OCI-LY7 (cell line): ENCODE results near the gene OR7C1. TPM values are rescaled to one million over a fixed set of nuclear protein-coding genes. Genes with fewer than 3 reads are reported as not detected.

ENCODE experiments used
- BruUV-seq: library from RNA; stranded (reverse); fragments of 400-500 nt; replicated peaks from 2 replicates; lab custom pipeline; 2021; lab: Mats Ljungman, UMichigan
- CTCF ChIA-PET: fragments of 300-600 bp; sonication (Branson Sonifier 250); formaldehyde crosslinking; loops from one replicate; lab custom pipeline; 2022; ENCODE audit warnings: antibody characterized with exemption; ENCODE audit not compliant: unreplicated experiment; lab: Charles Lee
- POLR2A ChIA-PET: fragments of 300-600 bp; sonication (Branson Sonifier 250); formaldehyde crosslinking; loops from one replicate; lab custom pipeline; 2022; ENCODE audit warnings: antibody characterized with exemption; lab: Charles Lee
- DNase-seq: peaks from one replicate; pipeline ENCODE4 v3.0.0-alpha.2; 2015; ENCODE audit warnings: low spot score
- H2AFZ ChIP-seq: fragments of 200-600 bp; sonication (generic), shearing (Covaris generic); 2 replicates; pipeline ENCODE4 v1.6.1; 2014; ENCODE audit warnings: mild to moderate bottlenecking, antibody characterized with exemption, low read length, moderate library complexity
- H3K27ac ChIP-seq: fragments of 200-600 bp; sonication (generic); 2 replicates; pipeline ENCODE4 v1.5.1; 2014; ENCODE audit warnings: mixed run types, low read depth, mild to moderate bottlenecking, moderate library complexity, low read length, inconsistent platforms; ENCODE audit not compliant: poor library complexity, severe bottlenecking
- H3K36me3 ChIP-seq: fragments of 200-600 bp; sonication (generic); 2 replicates; pipeline ENCODE4 v1.6.1; 2014; ENCODE audit warnings: mild to moderate bottlenecking, antibody characterized with exemption, low read length, moderate library complexity, mixed read lengths; ENCODE audit not compliant: insufficient read depth
- H3K4me1 ChIP-seq: fragments of 200-600 bp; sonication (generic); 2 replicates; pipeline ENCODE4 v1.5.1; 2014; ENCODE audit warnings: mild to moderate bottlenecking, low read length; ENCODE audit not compliant: insufficient read depth, poor library complexity, severe bottlenecking
- H3K4me2 ChIP-seq: fragments of 200-600 bp; sonication (generic); 2 replicates; pipeline ENCODE4 v1.6.1; 2014; ENCODE audit warnings: mild to moderate bottlenecking, low read length
- H3K4me3 ChIP-seq: fragments of 200-600 bp; sonication (generic); 2 replicates; pipeline ENCODE4 v1.5.1; 2014; ENCODE audit warnings: mild to moderate bottlenecking, low read depth, low read length; ENCODE audit not compliant: poor library complexity, severe bottlenecking
- H3K79me2 ChIP-seq: fragments of 200-600 bp; sonication (generic); 2 replicates; pipeline ENCODE4 v1.6.1; 2016; ENCODE audit warnings: low read depth, mild to moderate bottlenecking, low read length, moderate library complexity, mixed read lengths; ENCODE audit not compliant: insufficient read depth
- H3K9me2 ChIP-seq: fragments of 200-600 bp; sonication (generic); 2 replicates; pipeline ENCODE4 v1.6.1; 2016; ENCODE audit warnings: mild to moderate bottlenecking, low read length, mixed read lengths; ENCODE audit not compliant: insufficient read depth
- H3K9me3 ChIP-seq: fragments of 200-600 bp; sonication (generic); 2 replicates; pipeline ENCODE4 v1.6.1; 2014; ENCODE audit warnings: mild to moderate bottlenecking, mixed run types, low read length, mixed read lengths
- H4K20me1 ChIP-seq: fragments of 200-600 bp; sonication (generic); 2 replicates; pipeline ENCODE4 v1.6.1; 2014; ENCODE audit warnings: mild to moderate bottlenecking, antibody characterized with exemption, low read length, moderate library complexity, mixed read lengths; ENCODE audit not compliant: insufficient read depth
- EZH2phosphoT487 ChIP-seq: fragments of 200-600 bp; sonication (generic); IDR thresholded peaks from 2 replicates; pipeline ENCODE4 v1.6.1; 2018; ENCODE audit warnings: low read depth, borderline replicate concordance, mild to moderate bottlenecking, mixed run types, antibody characterized with exemption, low read length, moderate library complexity, mixed read lengths
- intact Hi-C: fragments of 100-400 bp; cut with micrococcal nuclease; formaldehyde crosslinking; loops from one replicate; pipeline ENCODE4 v1.10.0; 2022; ENCODE audit not compliant: unreplicated experiment
- total RNA-seq, 2 experiments: library from RNA; depleted of rRNA in 1 of 2; stranded (reverse); fragments of >200 nt in 1 of 2; shearing (Covaris generic) in 1 of 2; gene quantifications; 2 replicates each; pipeline ENCODE4 v1.2.3, GENCODE V29; 2014 to 2022
- TF ChIP-seq, protein P1 (sequence below): fragments of 200-600 bp; sonication (generic); conservative IDR thresholded peaks from 2 replicates; pipeline ENCODE4 v1.5.1; 2014; ENCODE audit warnings: mild to moderate bottlenecking, antibody characterized with exemption, low read length, moderate library complexity, mixed read lengths

The OR7C1 gene
- total RNA-seq, 2 experiments from 2014 or later: not detected

DNA sequence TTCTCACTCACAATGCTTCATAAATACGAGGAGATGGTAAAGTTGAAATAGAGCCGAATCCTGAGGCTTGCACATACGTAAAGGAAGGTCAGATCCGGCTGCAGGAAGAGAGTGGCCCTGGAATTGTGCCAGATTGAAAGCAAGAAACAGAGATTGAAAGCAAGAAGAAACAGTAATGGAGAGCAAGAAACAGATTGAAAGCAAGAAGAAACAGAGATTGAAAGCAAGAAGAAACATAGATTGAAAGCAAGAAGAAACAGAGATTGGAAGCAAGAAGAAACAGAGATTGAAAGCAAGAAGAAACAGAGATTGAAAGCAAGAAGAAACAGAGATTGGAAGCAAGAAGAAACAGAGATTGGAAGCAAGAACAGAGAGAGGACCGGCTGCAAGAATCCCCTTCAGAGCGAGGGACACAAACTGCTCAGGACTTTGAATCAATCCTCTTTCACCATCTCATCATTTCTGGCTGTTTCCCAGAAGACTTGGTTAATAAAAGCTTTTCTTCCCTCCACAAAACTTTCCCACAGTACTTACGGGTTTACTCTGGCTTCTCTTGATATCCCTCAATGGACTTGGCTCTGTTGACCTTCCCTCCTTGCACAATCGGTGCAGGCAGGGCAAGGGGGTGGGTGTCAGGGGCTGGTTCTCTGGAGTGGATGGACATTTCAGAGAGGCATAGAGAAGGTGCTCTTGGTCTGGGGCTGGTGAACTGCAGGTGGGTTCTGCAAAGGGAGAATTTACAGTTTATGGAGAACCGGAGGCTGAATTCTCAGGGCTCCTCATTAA, 25.5 kb downstream of the OR7C1 start:
- no TSS peak for BruUV-seq
- Histone ChIP-seq H3K79me2 (no peaks in the 10 kb centered on the region), H3K4me1 (no peaks in the 10 kb centered on the region), H4K20me1 (no peaks in the 10 kb centered on the region; the same call in 1 of the 2 replicates), H3K4me2 (no peak overlapping the region), H3K9me2 (no peaks in the 10 kb centered on the region), H3K36me3 (no peaks in the 10 kb centered on the region), H3K4me3 (no peak overlapping the region), H3K27ac (no peak overlapping the region), H3K9me3 (no peaks in the 10 kb centered on the region), H2AFZ (0 out of 2 replicates have a peak overlapping the region, but pooled peaks have one; percentile 24)
- ChIA-PET POLR2A (no interaction called here), CTCF (no interaction called here)
- intact Hi-C loops: no loop called here
- DNase-seq: no peak
- TF ChIP-seq, protein P1, sequence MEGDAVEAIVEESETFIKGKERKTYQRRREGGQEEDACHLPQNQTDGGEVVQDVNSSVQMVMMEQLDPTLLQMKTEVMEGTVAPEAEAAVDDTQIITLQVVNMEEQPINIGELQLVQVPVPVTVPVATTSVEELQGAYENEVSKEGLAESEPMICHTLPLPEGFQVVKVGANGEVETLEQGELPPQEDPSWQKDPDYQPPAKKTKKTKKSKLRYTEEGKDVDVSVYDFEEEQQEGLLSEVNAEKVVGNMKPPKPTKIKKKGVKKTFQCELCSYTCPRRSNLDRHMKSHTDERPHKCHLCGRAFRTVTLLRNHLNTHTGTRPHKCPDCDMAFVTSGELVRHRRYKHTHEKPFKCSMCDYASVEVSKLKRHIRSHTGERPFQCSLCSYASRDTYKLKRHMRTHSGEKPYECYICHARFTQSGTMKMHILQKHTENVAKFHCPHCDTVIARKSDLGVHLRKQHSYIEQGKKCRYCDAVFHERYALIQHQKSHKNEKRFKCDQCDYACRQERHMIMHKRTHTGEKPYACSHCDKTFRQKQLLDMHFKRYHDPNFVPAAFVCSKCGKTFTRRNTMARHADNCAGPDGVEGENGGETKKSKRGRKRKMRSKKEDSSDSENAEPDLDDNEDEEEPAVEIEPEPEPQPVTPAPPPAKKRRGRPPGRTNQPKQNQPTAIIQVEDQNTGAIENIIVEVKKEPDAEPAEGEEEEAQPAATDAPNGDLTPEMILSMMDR: no peak
- TF ChIP-seq EZH2phosphoT487: no peak

DNA sequence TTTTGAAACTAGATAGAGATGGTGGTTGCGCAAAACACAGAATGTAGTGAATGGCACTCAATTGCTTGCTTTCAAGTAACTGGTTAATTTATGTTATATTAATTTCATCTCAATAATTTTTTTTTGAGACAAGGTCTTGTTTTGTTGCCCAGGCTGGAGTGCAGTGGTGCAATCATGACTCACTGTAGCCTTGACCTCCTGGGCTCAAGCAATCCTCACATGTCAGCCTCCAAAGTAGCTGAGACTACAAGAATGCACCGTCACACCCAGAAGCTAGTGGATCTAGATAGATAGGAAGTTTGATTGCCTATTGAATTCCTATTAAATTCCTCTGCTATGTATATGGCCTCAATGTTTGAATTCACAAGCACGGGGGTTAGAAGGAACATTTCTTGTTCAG, 30.2 kb downstream of the OR7C1 start:
- CTCF ChIA-PET: no interaction called here
- Histone ChIP-seq H3K9me3 (no peaks in the 10 kb centered on the region), H4K20me1 (no peaks in the 10 kb centered on the region), H3K4me3 (no peak overlapping the region), H3K4me1 (no peaks in the 10 kb centered on the region), H3K36me3 (no peaks in the 10 kb centered on the region), H2AFZ (no peak overlapping the region), H3K27ac (no peak overlapping the region), H3K79me2 (no peaks in the 10 kb centered on the region), H3K9me2 (no peaks in the 10 kb centered on the region), H3K4me2 (no peak overlapping the region)
- intact Hi-C loops: no loop called here
- DNase-seq: no peak
- BruUV-seq: no TSS peak
- TF ChIP-seq EZH2phosphoT487: no peak
- TF ChIP-seq, protein P1: no peak
- POLR2A ChIA-PET: no interaction called here

DNA sequence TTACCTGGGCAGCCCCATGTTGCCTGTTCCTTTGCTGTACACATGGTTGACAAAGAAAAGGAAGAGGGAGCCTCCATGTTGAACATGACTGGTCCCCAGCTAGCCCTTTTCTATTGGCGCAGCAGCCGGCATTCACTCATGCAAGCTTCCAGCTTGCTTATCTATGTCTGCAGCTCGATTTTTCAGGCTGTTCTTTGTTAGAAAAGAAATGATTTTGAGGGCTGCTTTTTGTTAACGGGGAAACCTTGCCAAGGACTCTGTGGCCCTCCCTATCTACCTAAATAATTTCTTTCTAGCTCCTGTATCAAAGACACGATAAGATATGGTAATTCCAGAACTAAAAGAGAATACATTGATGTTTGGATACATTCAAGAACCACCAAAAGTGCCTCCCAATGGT, 36.2 kb downstream of the OR7C1 start:
- no TSS peak for BruUV-seq

More for the DNA sequence above, 36.2 kb downstream of the OR7C1 start:
- TF ChIP-seq, protein P1: no peak
- no peak for TF ChIP-seq EZH2phosphoT487
- no peaks in the 10 kb centered on the region for H4K20me1 ChIP-seq
- H3K79me2 ChIP-seq: no peaks in the 10 kb centered on the region
- H3K27ac ChIP-seq: no peak overlapping the region
- no peaks in the 10 kb centered on the region for H3K4me1 ChIP-seq
- CTCF ChIA-PET: no interaction called here
- POLR2A ChIA-PET: interaction anchor here (0.6 kb wide), 1 partner anchor 263 kb away, joined by 4 read pairs; no protein-coding TSS in a partner anchor
- no peak overlapping the region for H2AFZ ChIP-seq
- intact Hi-C loops: no loop called here
- no peak overlapping the region for H3K4me3 ChIP-seq
- no peaks in the 10 kb centered on the region for H3K36me3 ChIP-seq
- no peak for DNase-seq
- H3K9me3 ChIP-seq: no peaks in the 10 kb centered on the region
- H3K4me2 ChIP-seq: no peak overlapping the region
- H3K9me2 ChIP-seq: no peaks in the 10 kb centered on the region
